PC-3 (cell line): ENCODE results near the gene EDC4. TPM values are rescaled to one million over a fixed set of nuclear protein-coding genes. Genes with fewer than 3 reads are reported as not detected.
A peak's percentile ranks its signal among the peaks of the same experiment; 100 is the strongest.

Source experiments
- ATAC-seq: fragments of 200-7000 bp; cut with Tn5 transposase; 2 replicates; pipeline ENCODE4 v1.9.1; 2020; ENCODE audit warnings: mild to moderate bottlenecking, moderate library complexity
- BruUV-seq: library from RNA; stranded (reverse); fragments of 400-500 nt; replicated peaks from 2 replicates; lab custom pipeline; 2021; lab: Mats Ljungman, UMichigan
- CTCF ChIA-PET: fragments of 300-600 bp; sonication (Branson Sonifier 250); formaldehyde crosslinking; loops from one replicate; lab custom pipeline; 2022; ENCODE audit warnings: antibody characterized with exemption; lab: Charles Lee
- POLR2A ChIA-PET: fragments of 300-600 bp; sonication (Branson Sonifier 250); formaldehyde crosslinking; loops from one replicate; lab custom pipeline; 2022; ENCODE audit warnings: antibody characterized with exemption; ENCODE audit not compliant: unreplicated experiment; lab: Charles Lee
- DNase-seq: peaks from one replicate; pipeline ENCODE4 v3.0.0-alpha.2; 2015
- H2AFZ ChIP-seq: fragments of 300-600 bp; sonication (generic); 2 replicates; pipeline ENCODE4 v1.6.0; 2016; ENCODE audit warnings: antibody characterized with exemption, low read length
- H3F3A ChIP-seq: fragments of 300-600 bp; sonication (generic); one replicate; pipeline ENCODE4 v1.6.0; 2017; ENCODE audit warnings: antibody characterized with exemption, low read length, control low read depth, mild to moderate bottlenecking; ENCODE audit not compliant: unreplicated experiment
- H3K27ac ChIP-seq: fragments of 300-600 bp; sonication (generic); 2 replicates; pipeline ENCODE4 v1.5.1; 2016; ENCODE audit warnings: mild to moderate bottlenecking, low read length
- H3K27me3 ChIP-seq: fragments of 300-600 bp; sonication (generic); 2 replicates; pipeline ENCODE4 v1.6.1; 2016; ENCODE audit warnings: low read length, mixed read lengths
- H3K36me3 ChIP-seq: fragments of 300-600 bp; sonication (generic); 2 replicates; pipeline ENCODE4 v1.6.1; 2016; ENCODE audit warnings: low read depth, mixed run types, low read length, mixed read lengths
- H3K4me1 ChIP-seq: fragments of 300-600 bp; sonication (generic); 2 replicates; pipeline ENCODE4 v1.5.1; 2016; ENCODE audit warnings: low read length; ENCODE audit not compliant: insufficient read depth
- H3K4me2 ChIP-seq: fragments of 300-600 bp; sonication (generic); 2 replicates; pipeline ENCODE4 v1.6.0; 2016; ENCODE audit warnings: low read length
- H3K4me3 ChIP-seq: fragments of 300-600 bp; sonication (generic); 2 replicates; pipeline ENCODE4 v1.5.1; 2016; ENCODE audit warnings: mild to moderate bottlenecking, low read length, mixed read lengths
- H3K79me2 ChIP-seq: fragments of 300-600 bp; sonication (generic); 2 replicates; pipeline ENCODE4 v1.6.1; 2017; ENCODE audit warnings: low read length, mixed read lengths
- H3K9ac ChIP-seq: fragments of 300-600 bp; sonication (generic); 2 replicates; pipeline ENCODE4 v1.6.0; 2016; ENCODE audit warnings: mild to moderate bottlenecking, low read length
- H3K9me2 ChIP-seq: fragments of 300-600 bp; sonication (generic); replicated peaks from 2 replicates; pipeline ENCODE4 v1.6.1; 2016; ENCODE audit warnings: mixed run types, low read length, mixed read lengths
- H3K9me3 ChIP-seq: fragments of 300-600 bp; sonication (generic); 2 replicates; pipeline ENCODE4 v1.6.1; 2016; ENCODE audit warnings: low read length, mixed read lengths
- H4K20me1 ChIP-seq: fragments of 300-600 bp; sonication (generic); 2 replicates; pipeline ENCODE4 v1.6.1; 2016; ENCODE audit warnings: low read length, mixed read lengths
- CTCF ChIP-seq: fragments of 300-600 bp; sonication (generic); conservative IDR thresholded peaks from 2 replicates; pipeline ENCODE4 v1.5.1; 2017; ENCODE audit warnings: antibody characterized with exemption, low read depth, mild to moderate bottlenecking, low read length
- EZH2 ChIP-seq: fragments of 300-600 bp; sonication (generic); IDR thresholded peaks from one replicate; pipeline ENCODE4 v1.6.1; 2017; ENCODE audit warnings: antibody characterized with exemption, mild to moderate bottlenecking, low read length; ENCODE audit not compliant: unreplicated experiment
- EZH2phosphoT487 ChIP-seq: fragments of 300-600 bp; sonication (generic); IDR thresholded peaks from 2 replicates; pipeline ENCODE4 v1.6.1; 2018; ENCODE audit warnings: mild to moderate bottlenecking, antibody characterized with exemption, low read length, borderline replicate concordance
- intact Hi-C: fragments of 100-400 bp; cut with micrococcal nuclease; formaldehyde crosslinking; loops from 2 replicates; pipeline ENCODE4 v1.9.0; 2023
- total RNA-seq: library from RNA; depleted of rRNA; stranded (reverse); fragments of >200 nt; gene quantifications from 2 replicates; pipeline ENCODE4 v1.2.3, GENCODE V29; 2014

Gene EDC4
- total RNA-seq, 1 experiment from 2014 or later, result 58.9 TPM

DNA sequence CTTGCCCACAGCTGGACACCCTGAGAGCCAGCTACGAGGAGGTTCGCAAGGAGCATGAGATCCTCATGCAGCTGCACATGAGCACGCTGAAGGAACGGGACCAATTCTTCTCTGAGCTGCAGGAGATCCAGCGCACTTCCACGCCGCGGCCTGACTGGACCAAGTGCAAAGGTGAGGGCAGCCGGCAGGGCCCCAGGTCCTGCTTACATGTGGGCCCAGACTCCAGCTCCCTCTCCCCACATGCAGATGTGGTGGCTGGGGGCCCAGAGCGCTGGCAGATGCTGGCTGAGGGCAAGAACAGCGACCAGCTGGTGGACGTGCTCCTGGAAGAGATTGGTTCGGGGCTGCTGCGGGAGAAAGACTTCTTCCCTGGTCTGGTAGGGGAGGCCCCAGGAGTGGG is 46.9 kb upstream of the EDC4 start:
- intact Hi-C loops, result no loop called here
- Histone ChIP-seq H3K4me3 (no peak overlapping the region), H3K27me3 (no peaks in the 10 kb centered on the region), H3K9me2 (no peaks in the 10 kb centered on the region), H3K4me2 (no peak overlapping the region), H3K79me2 (no peaks in the 10 kb centered on the region), H3K27ac (no peak overlapping the region), H3K9me3 (no peaks in the 10 kb centered on the region), H4K20me1 (no peaks in the 10 kb centered on the region), H3K4me1 (no peaks in the 10 kb centered on the region), H3K9ac (no peak overlapping the region), H2AFZ (no peak overlapping the region), H3K36me3 (no peaks in the 10 kb centered on the region), H3F3A (no peaks in the 10 kb centered on the region)
- ChIA-PET POLR2A (no interaction called here), CTCF (no interaction called here)
- BruUV-seq, result no TSS peak
- no peak for TF ChIP-seq EZH2
- TF ChIP-seq EZH2phosphoT487, result no peak
- TF ChIP-seq CTCF, result no peak
- ATAC-seq, result no peak
- no peak for DNase-seq

DNA sequence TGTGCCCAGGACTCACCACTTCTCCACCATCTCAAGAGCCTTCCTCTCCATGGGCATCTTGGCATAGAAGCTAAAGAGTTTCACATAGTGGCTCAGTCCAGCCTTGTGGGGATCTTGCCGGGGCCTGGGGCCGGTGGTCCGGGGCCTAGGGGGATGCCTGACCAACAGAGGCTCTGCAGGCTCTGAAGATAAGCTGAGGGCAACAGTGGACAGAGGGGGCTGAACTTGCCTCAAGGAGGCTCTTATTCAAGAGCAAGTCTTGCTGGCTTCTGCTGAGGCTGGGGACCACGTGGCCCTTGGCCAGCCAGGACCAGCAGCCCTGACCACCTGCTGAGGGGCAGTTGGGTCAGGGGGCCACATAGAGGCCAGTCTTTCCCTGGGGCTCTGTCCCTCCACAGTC is 44.2 kb upstream of the EDC4 start:
- Histone ChIP-seq H3K9me3 (no peaks in the 10 kb centered on the region), H3K4me2 (no peak overlapping the region), H2AFZ (no peak overlapping the region), H3K27me3 (no peaks in the 10 kb centered on the region), H3K4me1 (peaks cover 6% of the 10 kb centered on the region), H4K20me1 (no peaks in the 10 kb centered on the region), H3K4me3 (no peak overlapping the region), H3K9ac (no peak overlapping the region), H3K9me2 (no peaks in the 10 kb centered on the region), H3K36me3 (no peaks in the 10 kb centered on the region), H3F3A (no peaks in the 10 kb centered on the region), H3K79me2 (peaks cover 17% of the 10 kb centered on the region), H3K27ac (no peak overlapping the region)
- ChIA-PET POLR2A (no interaction called here), CTCF (no interaction called here)
- TF ChIP-seq EZH2phosphoT487 (no peak), EZH2 (no peak), CTCF (no peak)
- no TSS peak for BruUV-seq
- ATAC-seq (no peak), DNase-seq (no peak)
- intact Hi-C loops, result no loop called here

- intact Hi-C loops, result no loop called here
- H3K79me2 ChIP-seq, result peaks cover 17% of the 10 kb centered on the region
- no peaks in the 10 kb centered on the region for H3F3A ChIP-seq
- ATAC-seq (peak; percentile 81), DNase-seq (peak; percentile 68)
- no peaks in the 10 kb centered on the region for H3K9me2 ChIP-seq
- POLR2A ChIA-PET, result no interaction called here
- no peaks in the 10 kb centered on the region for H3K36me3 ChIP-seq
- no peaks in the 10 kb centered on the region for H3K9me3 ChIP-seq
- CTCF ChIA-PET, result interaction anchor here (0.5 to 1.5 kb wide), 4 partner anchors 17 to 102 kb away, joined by 3 to 9 read pairs (median 4); no protein-coding TSS in a partner anchor
- H3K4me2 ChIP-seq, result peak overlapping the region; percentile 98
- no peaks in the 10 kb centered on the region for H3K27me3 ChIP-seq
- peak overlapping the region; percentile 90 for H3K9ac ChIP-seq
- peak overlapping the region; percentile 24 for H3K27ac ChIP-seq
- H3K4me3 ChIP-seq, result peak overlapping the region; percentile 78
- BruUV-seq, result TSS peak; percentile 85
- no peaks in the 10 kb centered on the region for H4K20me1 ChIP-seq
- H3K4me1 ChIP-seq, result peaks cover 11% of the 10 kb centered on the region
- no peak for TF ChIP-seq EZH2phosphoT487
- no peak for TF ChIP-seq EZH2
- peak overlapping the region; percentile 99 for H2AFZ ChIP-seq
Observed at GRCh38 chr16:67833030-67833414, 39.8 kb upstream of the EDC4 start.
